HUES64 (cell line): Measurements from ENCODE around the gene PIBF1.
"Not testable (repeated sequence)": the region's sequence is repeated elsewhere in the genome, so short reads cannot be mapped to it uniquely, and the experiment has no call there.

ENCODE experiments used
- H3K27ac ChIP-seq: 2 replicates; pipeline ENCODE4 v1.7.0; 2013; ENCODE audit warnings: low read depth, low read length, inconsistent platforms
- H3K27me3 ChIP-seq: 2 replicates; pipeline ENCODE4 v1.6.1; 2013; ENCODE audit warnings: mild to moderate bottlenecking, low read length; ENCODE audit not compliant: insufficient read depth
- H3K36me3 ChIP-seq: 2 replicates; pipeline ENCODE4 v1.6.1; 2013; ENCODE audit warnings: mild to moderate bottlenecking, low read length; ENCODE audit not compliant: insufficient read depth
- H3K4me1 ChIP-seq: 2 replicates; pipeline ENCODE4 v1.6.1; 2013; ENCODE audit warnings: mild to moderate bottlenecking, low read length, moderate library complexity; ENCODE audit not compliant: insufficient read depth
- H3K4me3 ChIP-seq: 2 replicates; pipeline ENCODE4 v1.5.1; 2013; ENCODE audit warnings: mild to moderate bottlenecking, low read length, moderate library complexity
- H3K9ac ChIP-seq: 2 replicates; pipeline ENCODE4 v1.6.1; 2013; ENCODE audit warnings: mild to moderate bottlenecking, low read depth, low read length
- H3K9me3 ChIP-seq: 2 replicates; pipeline ENCODE4 v1.6.1; 2013; ENCODE audit warnings: low read depth, low read length; ENCODE audit not compliant: insufficient read depth
- WGBS: fragments of 150-250, 120-280 bp; methylation state at CpG from one replicate; pipeline ENCODE4 v1.1.7; 2013; ENCODE audit warnings: missing lambda C conversion rate; 5-methylcytosine and 5-hydroxymethylcytosine counted together

The PIBF1 gene

GRCh38 chr13:72784679-72785078, 2.7 kb downstream of the PIBF1 start:
- Histone ChIP-seq H3K4me1 (peaks cover 14% of the 10 kb centered on the region; the same call in 1 of the 2 replicates), H3K36me3 (peaks cover 34% of the 10 kb centered on the region)
- not testable (repeated sequence) for H3K9me3 ChIP-seq, H3K27ac ChIP-seq, H3K4me3 ChIP-seq, H3K9ac ChIP-seq, H3K27me3 ChIP-seq
- WGBS = 94% methylated on average over 4 of the region's 4 CpGs

GRCh38 chr13:72788831-72789230, 6.9 kb downstream of the PIBF1 start:
- WGBS = no CpG with 5 or more reads among the region's 1 CpG
- H3K4me1 ChIP-seq = no peaks in the 10 kb centered on the region
- H3K9ac ChIP-seq = no peak overlapping the region
- H3K4me3 ChIP-seq = no peak overlapping the region
- H3K27me3 ChIP-seq = no peaks in the 10 kb centered on the region
- H3K9me3 ChIP-seq = no peaks in the 10 kb centered on the region
- no peak overlapping the region for H3K27ac ChIP-seq
- peaks cover 44% of the 10 kb centered on the region for H3K36me3 ChIP-seq

GRCh38 chr13:72792640-72793039, 10.7 kb downstream of the PIBF1 start:
- 100% methylated on average over 1 of the region's 2 CpGs for WGBS

GRCh38 chr13:72798817-72799216, 16.9 kb downstream of the PIBF1 start:
- H3K9me3 ChIP-seq = no peaks in the 10 kb centered on the region
- H3K4me3 ChIP-seq = no peak overlapping the region
- H3K27ac ChIP-seq = no peak overlapping the region
- no peak overlapping the region for H3K9ac ChIP-seq
- no peaks in the 10 kb centered on the region for H3K4me1 ChIP-seq
- H3K36me3 ChIP-seq = peaks cover 66% of the 10 kb centered on the region
- no peaks in the 10 kb centered on the region for H3K27me3 ChIP-seq
- 67% methylated on average over 3 of the region's 3 CpGs for WGBS

More at GRCh38 chr13:72792640-72793039, 10.7 kb downstream of the PIBF1 start:
- H3K36me3 ChIP-seq = peaks cover 56% of the 10 kb centered on the region
- no peak overlapping the region for H3K9ac ChIP-seq
- H3K4me3 ChIP-seq = no peak overlapping the region
- no peak overlapping the region for H3K27ac ChIP-seq
- no peaks in the 10 kb centered on the region for H3K9me3 ChIP-seq
- no peaks in the 10 kb centered on the region for H3K4me1 ChIP-seq
- H3K27me3 ChIP-seq = no peaks in the 10 kb centered on the region

GRCh38 chr13:72804301-72804700, 22.4 kb downstream of the PIBF1 start:
- H3K36me3 ChIP-seq = peaks cover 38% of the 10 kb centered on the region
- no peak overlapping the region for H3K27ac ChIP-seq
- H3K27me3 ChIP-seq = no peaks in the 10 kb centered on the region
- WGBS = 93% methylated on average over 1 of the region's 1 CpG
- no peak overlapping the region for H3K4me3 ChIP-seq
- H3K4me1 ChIP-seq = no peaks in the 10 kb centered on the region
- H3K9ac ChIP-seq = no peak overlapping the region
- H3K9me3 ChIP-seq = no peaks in the 10 kb centered on the region

- H3K9ac ChIP-seq = no peak overlapping the region
- H3K9me3 ChIP-seq = no peaks in the 10 kb centered on the region
- H3K36me3 ChIP-seq = peaks cover 30% of the 10 kb centered on the region
- 100% methylated on average over 1 of the region's 1 CpG for WGBS
- no peak overlapping the region for H3K27ac ChIP-seq
- no peaks in the 10 kb centered on the region for H3K4me1 ChIP-seq
- H3K27me3 ChIP-seq = no peaks in the 10 kb centered on the region
- H3K4me3 ChIP-seq = no peak overlapping the region
Observed at GRCh38 chr13:72805676-72806346, 23.9 kb downstream of the PIBF1 start.

- H3K9me3 ChIP-seq, H3K4me3 ChIP-seq, H3K9ac ChIP-seq, H3K27ac ChIP-seq, H3K27me3 ChIP-seq, H3K4me1 ChIP-seq: not testable (repeated sequence)
- peaks cover 28% of the 10 kb centered on the region for H3K36me3 ChIP-seq
- WGBS = 100% methylated on average over 1 of the region's 1 CpG
Observed at GRCh38 chr13:72806514-72806913, 24.6 kb downstream of the PIBF1 start.

- Histone ChIP-seq H3K4me3 (no peak overlapping the region), H3K9me3 (no peaks in the 10 kb centered on the region), H3K9ac (no peak overlapping the region), H3K27me3 (no peaks in the 10 kb centered on the region), H3K27ac (no peak overlapping the region; the same call in 1 of the 2 replicates), H3K4me1 (no peaks in the 10 kb centered on the region), H3K36me3 (peaks cover 32% of the 10 kb centered on the region)
- WGBS = 33% methylated on average over 1 of the region's 1 CpG
Observed at GRCh38 chr13:72808917-72809500, 27.1 kb downstream of the PIBF1 start.

- no peak overlapping the region for H3K4me3 ChIP-seq
- no peak overlapping the region for H3K9ac ChIP-seq
- H3K9me3 ChIP-seq = no peaks in the 10 kb centered on the region
- H3K36me3 ChIP-seq = peaks cover 35% of the 10 kb centered on the region; the same call in 1 of the 2 replicates
- H3K27me3 ChIP-seq = no peaks in the 10 kb centered on the region
- peaks cover 12% of the 10 kb centered on the region; the same call in 1 of the 2 replicates for H3K4me1 ChIP-seq
- H3K27ac ChIP-seq = no peak overlapping the region
- WGBS = over 99% methylated on average over 6 of the region's 8 CpGs
Observed at GRCh38 chr13:72820156-72820897, 38.4 kb downstream of the PIBF1 start.

GRCh38 chr13:72820898-72821279, 39.0 kb downstream of the PIBF1 start:
- Histone ChIP-seq H3K9ac (no peak overlapping the region), H3K4me3 (no peak overlapping the region), H3K9me3 (no peaks in the 10 kb centered on the region), H3K36me3 (peaks cover 35% of the 10 kb centered on the region; the same call in 1 of the 2 replicates), H3K27ac (peak overlapping the region; percentile 28; the same call in 1 of the 2 replicates), H3K27me3 (no peaks in the 10 kb centered on the region), H3K4me1 (peaks cover 12% of the 10 kb centered on the region; the same call in 1 of the 2 replicates)
- no CpG with 5 or more reads among the region's 1 CpG for WGBS

GRCh38 chr13:72823081-72823480, 41.1 kb downstream of the PIBF1 start:
- Histone ChIP-seq H3K9ac (no peak overlapping the region), H3K27me3 (no peaks in the 10 kb centered on the region), H3K4me1 (peaks cover 12% of the 10 kb centered on the region; the same call in 1 of the 2 replicates), H3K9me3 (no peaks in the 10 kb centered on the region), H3K4me3 (no peak overlapping the region), H3K36me3 (peaks cover 45% of the 10 kb centered on the region), H3K27ac (no peak overlapping the region)
- WGBS = no CpG with 5 or more reads among the region's 2 CpGs
